Ammon's horn (tissue), 1 donor: ENCODE data around the gene FGF5.
"Not testable (repeated sequence)": the region's sequence is repeated elsewhere in the genome, so short reads cannot be mapped to it uniquely, and the experiment has no call there.

Experiments used
- DNase-seq: peaks from one replicate; pipeline ENCODE4 v3.0.0-alpha.2; 2016; ENCODE audit warnings: low spot score

Gene FGF5

DNA sequence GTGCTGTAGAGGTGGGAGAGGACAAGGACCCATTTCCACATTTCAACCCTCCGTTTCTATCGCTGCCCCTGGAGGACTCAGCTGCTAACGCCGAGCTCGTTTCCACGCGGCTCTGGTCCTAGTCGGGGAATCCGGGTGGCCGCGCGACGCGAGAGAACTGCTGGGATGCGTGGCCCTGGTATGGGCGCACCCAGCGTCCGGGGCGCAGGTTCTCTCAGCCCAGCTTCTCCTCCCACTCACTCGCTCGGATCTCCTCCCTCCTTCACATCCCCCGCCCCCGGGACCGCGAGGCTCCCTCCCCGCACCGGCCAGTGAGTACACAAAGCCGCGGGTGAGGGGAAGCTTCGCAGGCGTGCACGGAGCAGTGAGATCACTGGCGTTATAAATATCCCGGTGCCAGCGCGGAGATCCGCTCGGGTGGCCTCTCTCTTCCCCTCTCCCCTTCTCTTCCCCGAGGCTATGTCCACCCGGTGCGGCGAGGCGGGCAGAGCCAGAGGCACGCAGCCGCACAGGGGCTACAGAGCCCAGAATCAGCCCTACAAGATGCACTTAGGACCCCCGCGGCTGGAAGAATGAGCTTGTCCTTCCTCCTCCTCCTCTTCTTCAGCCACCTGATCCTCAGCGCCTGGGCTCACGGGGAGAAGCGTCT lies at the start of gene FGF5:
Gene FGF5 (plus strand): TSS at position 412 of the 649 bp plus-strand sequence. CDS start 161 bp downstream, at position 573.
- peak; percentile 8 for DNase-seq

DNA sequence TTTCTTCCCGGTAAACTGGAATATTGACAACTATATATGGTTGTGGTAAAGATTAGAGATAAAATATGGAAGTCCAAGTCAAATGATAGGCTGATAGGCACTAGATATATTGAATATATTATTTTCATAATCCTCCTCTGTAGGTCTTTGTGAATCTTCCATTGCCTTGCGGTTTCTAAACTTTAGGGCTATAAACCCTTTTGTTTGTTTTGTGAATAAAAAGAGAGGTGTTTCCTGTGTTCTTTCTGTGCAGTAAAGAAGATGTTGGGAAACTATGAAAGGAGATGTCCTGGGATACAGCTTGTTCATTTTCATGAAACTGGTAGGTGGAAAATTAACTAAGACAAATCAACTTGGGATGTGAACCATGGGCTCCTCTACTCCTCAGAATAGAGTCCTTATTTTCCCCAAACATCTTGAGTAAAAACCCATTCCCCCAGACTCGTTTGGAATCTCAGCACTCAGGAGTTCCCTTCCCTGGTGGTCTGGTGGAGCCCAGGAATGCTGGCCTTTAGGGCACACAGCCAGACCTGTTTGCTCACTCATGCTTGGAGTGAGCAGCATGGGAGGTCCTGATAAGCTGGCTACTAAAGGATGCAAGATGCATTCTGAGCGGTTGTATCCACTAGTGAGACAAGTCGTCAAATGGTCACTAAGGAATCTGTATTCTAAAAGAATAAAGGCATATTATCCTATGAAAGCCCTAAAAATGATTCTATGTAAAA lies 47.0 kb upstream of the FGF5 start:
- DNase-seq, result no peak

GRCh38 chr4:80220711-80221110 lies 45.8 kb upstream of the FGF5 start:
- no peak for DNase-seq

DNA sequence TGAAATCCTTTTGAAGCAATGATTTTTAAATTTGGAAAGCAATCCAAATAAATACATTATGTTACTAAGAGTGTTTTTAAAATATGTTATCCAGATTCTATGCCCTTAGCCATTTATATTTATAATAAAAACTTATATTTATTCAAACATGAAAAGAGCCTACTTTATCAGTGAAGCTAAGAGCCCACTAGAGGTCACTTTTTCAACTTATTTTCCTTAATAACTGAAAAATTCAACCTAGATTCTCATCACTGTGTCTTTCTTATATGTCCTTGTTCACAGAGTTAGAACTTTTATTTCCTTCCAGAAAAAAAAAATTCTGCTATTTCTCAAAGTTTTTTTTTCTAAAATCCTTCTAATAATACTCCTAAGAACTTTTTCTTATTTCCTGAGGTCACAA lies 45.3 kb upstream of the FGF5 start:
- no peak for DNase-seq

GRCh38 chr4:80225595-80225994 lies 40.9 kb upstream of the FGF5 start:
- no peak for DNase-seq

DNA sequence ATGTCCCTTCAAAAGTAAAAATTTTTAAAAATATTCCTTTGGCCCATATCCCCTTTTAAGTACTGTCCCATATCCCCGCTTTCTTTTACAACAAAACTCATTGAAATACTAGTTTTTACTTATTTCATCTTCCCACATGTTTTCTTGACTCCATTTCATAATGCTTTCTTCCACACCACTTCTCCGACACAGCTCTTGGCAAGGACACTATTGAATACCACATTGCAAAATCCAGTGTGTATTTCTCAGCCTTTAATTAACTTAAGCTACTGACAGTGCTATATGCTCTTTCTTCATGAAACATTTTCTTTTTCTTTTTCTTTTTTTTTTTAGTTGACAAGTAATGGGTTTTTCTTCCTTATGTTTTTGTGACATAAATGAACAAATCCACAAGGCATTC lies 40.4 kb upstream of the FGF5 start:
- no peak for DNase-seq

- DNase-seq, result no peak
These were observed 38.0 kb upstream of the FGF5 start for GRCh38 chr4:80228460-80228859.

GRCh38 chr4:80229128-80229527 lies 37.3 kb upstream of the FGF5 start:
- no peak for DNase-seq

- DNase-seq, result no peak
These were observed 36.9 kb upstream of the FGF5 start for GRCh38 chr4:80229590-80229989.

DNA sequence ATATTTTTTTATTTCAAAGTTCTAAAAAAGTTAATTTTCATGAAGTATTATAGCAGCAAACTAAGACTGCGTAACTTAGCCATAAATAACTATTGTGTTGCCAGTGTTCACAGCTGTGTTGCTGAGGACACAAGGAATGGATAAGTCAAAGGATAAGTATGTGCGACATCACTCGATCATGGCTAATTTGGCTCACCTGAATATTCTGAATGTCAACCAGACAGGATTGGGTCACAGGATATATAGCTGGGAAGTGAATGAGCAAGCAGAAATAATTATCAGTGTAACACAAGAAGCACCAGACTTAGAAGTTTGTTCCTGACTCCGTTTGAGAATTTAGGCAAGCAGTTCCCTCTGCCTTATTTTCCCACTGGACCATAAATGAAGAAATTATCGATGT lies 35.3 kb upstream of the FGF5 start:
- DNase-seq, result no peak

GRCh38 chr4:80232707-80233370 lies 33.6 kb upstream of the FGF5 start:
- DNase-seq, result no peak

- DNase-seq, result no peak
These were observed 33.1 kb upstream of the FGF5 start for GRCh38 chr4:80233390-80233789.

- no peak for DNase-seq
These were observed 31.0 kb upstream of the FGF5 start for GRCh38 chr4:80235451-80235850.

- DNase-seq, result no peak
These were observed 28.5 kb upstream of the FGF5 start for GRCh38 chr4:80237992-80238391.

GRCh38 chr4:80239480-80240150 lies 26.8 kb upstream of the FGF5 start:
- DNase-seq, result no peak

DNA sequence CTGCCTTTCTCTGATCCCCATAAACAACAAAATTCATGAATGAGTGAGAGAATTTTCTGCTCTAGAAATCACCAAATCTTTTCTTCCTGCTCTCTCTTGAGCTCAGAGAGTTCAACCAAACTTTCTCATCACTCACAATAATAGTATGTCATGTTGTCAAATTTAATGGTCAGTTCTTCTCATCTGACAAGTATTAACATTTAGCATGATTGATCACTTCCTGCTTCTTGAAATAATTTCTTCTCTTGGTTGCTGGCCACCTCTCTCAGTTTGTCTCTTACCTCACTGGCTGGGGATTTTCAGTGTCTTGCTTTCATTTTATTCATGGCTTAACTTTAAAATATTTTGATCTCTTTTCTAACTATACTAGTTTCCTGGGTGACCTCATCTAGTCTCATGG lies 25.5 kb upstream of the FGF5 start:
- DNase-seq, result no peak

DNA sequence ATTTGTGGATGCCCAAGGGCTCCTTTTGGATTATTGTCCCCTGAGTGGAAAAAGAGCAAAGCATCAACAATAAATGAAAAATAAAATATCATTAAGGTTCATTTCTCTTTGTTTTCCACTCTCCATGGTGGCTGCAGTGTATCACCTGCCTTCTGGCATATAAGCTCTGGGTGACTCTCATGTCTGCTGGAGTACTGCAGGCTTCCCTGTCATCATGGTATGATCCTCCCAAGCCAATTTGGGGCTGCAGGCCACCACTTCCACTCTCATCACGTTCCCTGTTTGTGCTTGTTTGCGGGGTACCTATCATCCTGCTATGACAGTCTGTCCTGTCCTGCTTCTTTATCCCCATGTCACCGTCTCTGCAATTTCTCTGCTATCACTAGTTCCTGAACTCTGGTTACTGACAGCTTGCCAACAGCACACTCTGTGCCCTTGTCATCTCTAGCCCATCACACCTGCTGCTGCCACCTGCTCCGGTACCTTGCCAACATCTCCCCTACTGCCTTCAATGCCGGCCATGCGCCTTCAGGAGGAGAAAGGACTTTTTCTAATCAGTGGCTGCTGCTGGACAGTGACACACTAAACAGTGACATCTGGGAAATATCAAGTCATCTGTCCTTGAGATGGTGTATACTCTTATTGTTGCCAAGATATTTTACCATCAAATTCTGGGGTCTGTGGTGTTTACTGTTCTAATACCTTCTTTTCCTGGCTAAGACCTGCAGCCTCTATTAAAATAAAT lies 23.0 kb upstream of the FGF5 start:
- no peak for DNase-seq

- DNase-seq, result not testable (repeated sequence)
These were observed 19.0 kb upstream of the FGF5 start for GRCh38 chr4:80247484-80247883.

DNA sequence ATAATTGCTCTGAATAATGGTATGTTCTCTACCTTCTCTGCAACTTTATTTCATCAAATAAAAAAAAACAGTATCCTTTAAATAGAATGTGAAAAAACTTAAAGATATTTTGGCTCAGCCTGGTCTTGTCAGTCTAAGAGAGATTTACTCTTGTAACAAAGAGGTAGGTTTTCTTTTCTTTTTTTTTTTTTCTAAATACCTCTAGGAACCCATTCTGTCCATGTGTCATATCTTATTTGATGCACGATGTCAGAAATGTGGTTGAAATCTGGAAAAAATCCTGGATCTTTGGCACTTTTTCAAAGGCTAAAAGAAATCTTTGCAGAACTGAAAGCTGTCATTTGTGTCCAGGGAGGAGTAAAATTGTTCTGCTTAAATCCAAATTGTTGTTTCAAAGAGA lies 17.3 kb upstream of the FGF5 start:
- no peak for DNase-seq

DNA sequence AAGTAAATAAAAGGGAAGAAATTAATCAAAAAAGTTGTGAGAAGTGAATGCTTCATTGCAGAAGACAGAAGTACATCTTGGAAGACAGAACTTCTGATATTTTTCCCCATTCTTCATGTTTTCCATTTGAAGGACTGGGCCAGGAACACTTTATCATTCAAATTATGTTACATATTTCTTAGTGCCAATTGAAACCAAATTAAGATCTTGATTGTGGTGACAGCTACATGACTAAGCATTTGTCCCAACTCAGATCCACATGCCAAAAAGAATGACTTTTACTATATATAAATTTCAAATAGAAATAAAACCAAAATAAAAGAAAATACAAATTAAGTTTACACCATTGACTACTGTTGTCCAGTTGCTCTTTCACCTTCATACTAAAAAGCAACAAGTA lies 14.0 kb upstream of the FGF5 start:
- no peak for DNase-seq

DNA sequence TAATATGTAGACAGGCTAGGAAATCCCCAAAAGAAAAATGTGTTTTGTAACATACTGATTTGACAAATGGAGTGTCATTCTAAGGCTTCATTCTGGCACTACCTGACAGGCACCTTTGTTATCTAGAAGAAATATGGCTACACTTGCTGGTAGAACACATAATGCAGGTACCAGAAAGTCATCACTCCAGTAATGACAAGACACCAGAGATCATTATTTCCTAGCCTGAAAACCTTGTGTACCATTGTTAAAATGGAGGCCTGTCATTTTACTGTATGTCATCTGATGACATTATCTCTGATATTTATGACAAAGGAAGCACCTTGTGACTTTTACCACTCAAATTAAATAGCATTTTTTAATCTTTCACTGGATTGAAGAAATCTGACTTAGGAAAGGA lies 13.5 kb upstream of the FGF5 start:
- no peak for DNase-seq

DNA sequence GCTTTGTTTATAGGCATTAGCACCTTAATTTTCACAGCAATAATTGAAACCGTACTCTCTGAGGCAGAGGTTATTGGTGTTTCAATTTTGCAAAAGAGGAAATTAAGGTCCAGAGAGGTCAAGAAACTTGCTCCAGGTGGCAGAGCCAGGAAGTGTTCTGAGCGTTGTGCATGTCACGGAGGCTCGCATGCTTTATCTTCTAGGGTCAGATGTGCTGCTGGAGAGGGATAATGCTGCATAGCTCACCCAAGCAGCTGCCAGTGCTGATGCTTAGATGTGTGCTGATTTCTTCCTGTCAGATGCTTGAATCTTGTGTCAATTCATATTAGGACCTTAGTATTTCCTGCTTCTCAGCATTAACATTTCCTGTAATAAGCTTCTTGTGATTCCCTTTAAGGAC lies 13.0 kb upstream of the FGF5 start:
- no peak for DNase-seq
